ENCODE results near the gene ICAM4. TPM values are rescaled to one million over a fixed set of nuclear protein-coding genes. Genes with fewer than 3 reads are reported as not detected.

Gene ICAM4
- total RNA-seq, 1 experiment from 2014 or later, result 1.7 TPM

DNA sequence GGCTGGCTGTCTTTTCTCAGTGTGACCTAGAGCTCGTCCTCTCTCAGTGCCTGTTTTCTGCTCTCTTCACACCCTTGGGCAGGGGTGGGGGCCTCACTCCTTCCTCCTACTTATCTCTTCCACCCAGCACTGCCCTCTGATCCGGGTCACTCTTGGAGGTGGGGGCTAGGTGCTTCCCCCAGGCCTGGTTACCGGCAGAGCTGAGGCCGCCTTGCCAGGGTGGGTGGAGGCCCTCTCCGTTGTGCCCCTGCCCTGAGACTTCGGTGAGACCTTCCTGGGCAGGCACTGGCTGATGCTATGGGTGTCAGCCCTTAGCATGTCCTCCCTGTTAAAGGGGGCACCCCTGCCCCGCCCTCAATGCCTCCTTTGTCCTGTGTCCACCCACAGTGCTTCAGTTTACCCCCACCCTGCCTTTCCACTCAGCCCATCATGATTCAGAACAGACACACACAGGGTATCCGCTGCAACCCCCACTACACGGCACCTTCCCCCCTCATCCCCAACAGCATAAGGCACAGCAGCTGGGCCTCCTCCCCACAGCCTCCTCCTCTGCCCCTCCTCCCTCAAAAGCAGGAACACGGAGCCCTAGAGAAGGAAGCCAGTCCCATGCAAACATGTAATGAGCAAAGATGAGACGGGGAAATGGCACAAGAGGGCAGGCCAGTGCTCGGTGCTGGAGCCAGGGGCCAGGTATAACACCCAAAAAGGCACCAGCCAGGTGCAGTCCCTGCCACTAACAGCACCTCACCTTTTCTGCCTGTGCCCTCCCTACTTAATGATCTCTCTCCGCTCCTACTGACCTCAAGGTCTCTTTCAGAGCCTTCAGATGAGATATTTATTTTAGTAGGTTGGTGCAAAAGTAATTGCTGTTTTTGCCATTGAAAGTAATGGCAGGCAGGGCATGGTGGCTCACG lies 13.0 kb downstream of the ICAM4 start:
- CTCF ChIA-PET, result interaction anchor here (1.0 kb wide), 1 partner anchor 11 kb away, joined by 3 read pairs; the partner anchor contains the start of gene ICAM5

GRCh38 chr19:10305139-10305806 lies 18.5 kb downstream of the ICAM4 start:
- TF ChIP-seq, protein P1, sequence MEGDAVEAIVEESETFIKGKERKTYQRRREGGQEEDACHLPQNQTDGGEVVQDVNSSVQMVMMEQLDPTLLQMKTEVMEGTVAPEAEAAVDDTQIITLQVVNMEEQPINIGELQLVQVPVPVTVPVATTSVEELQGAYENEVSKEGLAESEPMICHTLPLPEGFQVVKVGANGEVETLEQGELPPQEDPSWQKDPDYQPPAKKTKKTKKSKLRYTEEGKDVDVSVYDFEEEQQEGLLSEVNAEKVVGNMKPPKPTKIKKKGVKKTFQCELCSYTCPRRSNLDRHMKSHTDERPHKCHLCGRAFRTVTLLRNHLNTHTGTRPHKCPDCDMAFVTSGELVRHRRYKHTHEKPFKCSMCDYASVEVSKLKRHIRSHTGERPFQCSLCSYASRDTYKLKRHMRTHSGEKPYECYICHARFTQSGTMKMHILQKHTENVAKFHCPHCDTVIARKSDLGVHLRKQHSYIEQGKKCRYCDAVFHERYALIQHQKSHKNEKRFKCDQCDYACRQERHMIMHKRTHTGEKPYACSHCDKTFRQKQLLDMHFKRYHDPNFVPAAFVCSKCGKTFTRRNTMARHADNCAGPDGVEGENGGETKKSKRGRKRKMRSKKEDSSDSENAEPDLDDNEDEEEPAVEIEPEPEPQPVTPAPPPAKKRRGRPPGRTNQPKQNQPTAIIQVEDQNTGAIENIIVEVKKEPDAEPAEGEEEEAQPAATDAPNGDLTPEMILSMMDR (IDR thresholded peaks at IDR 0.05; ENCODE audit: unreplicated experiment), result no peak
- H3K4me1 Mint-ChIP-seq (ENCODE audit: low read depth, unreplicated experiment), result no peaks in the 10 kb centered on the region

More for the DNA sequence above, 13.0 kb downstream of the ICAM4 start:
- H3K4me3 Mint-ChIP-seq (ENCODE audit: low read depth, unreplicated experiment), result no peak overlapping the region
- peaks cover 7% of the 10 kb centered on the region for H3K36me3 Mint-ChIP-seq (ENCODE audit: insufficient read depth, unreplicated experiment)
- no peaks in the 10 kb centered on the region for H3K27me3 Mint-ChIP-seq (ENCODE audit: unreplicated experiment)
- TF ChIP-seq, protein P1 (IDR thresholded peaks at IDR 0.05; ENCODE audit: unreplicated experiment), result no peak
- intact Hi-C loops (cut with micrococcal nuclease; ENCODE audit: unreplicated experiment), result no loop called here
- no peak for DNase-seq
- no peaks in the 10 kb centered on the region for H3K9me3 Mint-ChIP-seq (ENCODE audit: low read depth, unreplicated experiment)
- BruUV-seq (replicated peaks), result no TSS peak
- no peak overlapping the region for H3K27ac Mint-ChIP-seq (ENCODE audit: unreplicated experiment)
- no peaks in the 10 kb centered on the region for H3K4me1 Mint-ChIP-seq (ENCODE audit: low read depth, unreplicated experiment)

GRCh38 chr19:10306327-10306726 lies 19.6 kb downstream of the ICAM4 start:
- CTCF ChIA-PET, result no interaction called here
- no peak overlapping the region for H3K4me3 Mint-ChIP-seq (ENCODE audit: low read depth, unreplicated experiment)
- no peak overlapping the region for H3K27ac Mint-ChIP-seq (ENCODE audit: unreplicated experiment)
- no peak for DNase-seq
- H3K36me3 Mint-ChIP-seq (ENCODE audit: insufficient read depth, unreplicated experiment), result no peaks in the 10 kb centered on the region
- intact Hi-C loops (cut with micrococcal nuclease; ENCODE audit: unreplicated experiment), result no loop called here
- no TSS peak for BruUV-seq (replicated peaks)
- no peaks in the 10 kb centered on the region for H3K9me3 Mint-ChIP-seq (ENCODE audit: low read depth, unreplicated experiment)
- TF ChIP-seq, protein P1 (IDR thresholded peaks at IDR 0.05; ENCODE audit: unreplicated experiment), result no peak
- H3K27me3 Mint-ChIP-seq (ENCODE audit: unreplicated experiment), result no peaks in the 10 kb centered on the region
- H3K4me1 Mint-ChIP-seq (ENCODE audit: low read depth, unreplicated experiment), result no peaks in the 10 kb centered on the region

More at GRCh38 chr19:10305139-10305806, 18.5 kb downstream of the ICAM4 start:
- DNase-seq, result no peak
- no peak overlapping the region for H3K4me3 Mint-ChIP-seq (ENCODE audit: low read depth, unreplicated experiment)
- H3K27me3 Mint-ChIP-seq (ENCODE audit: unreplicated experiment), result no peaks in the 10 kb centered on the region
- no peak overlapping the region for H3K27ac Mint-ChIP-seq (ENCODE audit: unreplicated experiment)
- no peaks in the 10 kb centered on the region for H3K36me3 Mint-ChIP-seq (ENCODE audit: insufficient read depth, unreplicated experiment)
- CTCF ChIA-PET, result interaction anchor here (0.5 to 0.7 kb wide), 2 partner anchors 55 to 285 kb away, joined by 3 to 6 read pairs; no protein-coding TSS in a partner anchor
- BruUV-seq (replicated peaks), result no TSS peak
- intact Hi-C loops (cut with micrococcal nuclease; ENCODE audit: unreplicated experiment), result no loop called here
- H3K9me3 Mint-ChIP-seq (ENCODE audit: low read depth, unreplicated experiment), result no peaks in the 10 kb centered on the region

DNA sequence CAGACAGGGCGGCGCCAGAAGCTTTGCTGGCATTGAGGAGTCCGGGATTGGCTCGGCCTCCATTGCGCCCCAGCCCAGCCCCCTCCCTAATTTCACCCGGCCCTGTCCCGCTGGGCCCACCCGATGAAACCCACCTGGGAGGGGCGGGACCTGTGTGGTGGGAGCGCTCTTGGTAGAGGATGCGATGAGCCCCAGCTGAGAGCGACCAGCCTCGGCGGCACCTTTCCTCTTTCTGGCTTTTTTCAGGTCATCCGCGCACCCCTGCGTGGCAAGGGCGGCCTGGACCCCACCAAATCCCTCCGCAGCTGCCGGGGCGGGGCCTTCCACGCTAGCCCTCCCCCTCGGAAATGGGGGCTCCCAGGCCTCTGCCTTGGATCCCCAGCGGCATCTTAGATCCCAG lies 22.7 kb downstream of the ICAM4 start, which contains the start of gene ZGLP1:
Gene ZGLP1 (minus strand): TSS at position 393 of the 400 bp plus-strand sequence.
- no peaks in the 10 kb centered on the region for H3K27me3 Mint-ChIP-seq (ENCODE audit: unreplicated experiment)
- BruUV-seq (replicated peaks), result no TSS peak
- DNase-seq, result no peak
- H3K27ac Mint-ChIP-seq (ENCODE audit: unreplicated experiment), result no peak within 1 kb of the TSS
- no peak within 1 kb of the TSS for H3K4me3 Mint-ChIP-seq (ENCODE audit: low read depth, unreplicated experiment)
- intact Hi-C loops (cut with micrococcal nuclease; ENCODE audit: unreplicated experiment), result no loop called here
- TF ChIP-seq, protein P1 (IDR thresholded peaks at IDR 0.05; ENCODE audit: unreplicated experiment), result no peak
- peaks cover 1% of the 10 kb centered on the region for H3K4me1 Mint-ChIP-seq (ENCODE audit: low read depth, unreplicated experiment)
- no peaks in the 10 kb centered on the region for H3K36me3 Mint-ChIP-seq (ENCODE audit: insufficient read depth, unreplicated experiment)
- H3K9me3 Mint-ChIP-seq (ENCODE audit: low read depth, unreplicated experiment), result no peaks in the 10 kb centered on the region
- CTCF ChIA-PET, result no interaction called here

All from Calu3 (cell line).